NCI-H146 treated with DMSO at 0.1 percent for 48 hours (cell line): Measurements from ENCODE around the gene CLN6.
"Not testable (repeated sequence)": the region's sequence is repeated elsewhere in the genome, so short reads cannot be mapped to it uniquely, and the experiment has no call there.

Experiments
- DNase-seq: peaks from one replicate; lab custom pipeline; 2025; ENCODE audit not compliant: unreplicated experiment; lab: John Stamatoyannopoulos, UW

Gene CLN6

DNA sequence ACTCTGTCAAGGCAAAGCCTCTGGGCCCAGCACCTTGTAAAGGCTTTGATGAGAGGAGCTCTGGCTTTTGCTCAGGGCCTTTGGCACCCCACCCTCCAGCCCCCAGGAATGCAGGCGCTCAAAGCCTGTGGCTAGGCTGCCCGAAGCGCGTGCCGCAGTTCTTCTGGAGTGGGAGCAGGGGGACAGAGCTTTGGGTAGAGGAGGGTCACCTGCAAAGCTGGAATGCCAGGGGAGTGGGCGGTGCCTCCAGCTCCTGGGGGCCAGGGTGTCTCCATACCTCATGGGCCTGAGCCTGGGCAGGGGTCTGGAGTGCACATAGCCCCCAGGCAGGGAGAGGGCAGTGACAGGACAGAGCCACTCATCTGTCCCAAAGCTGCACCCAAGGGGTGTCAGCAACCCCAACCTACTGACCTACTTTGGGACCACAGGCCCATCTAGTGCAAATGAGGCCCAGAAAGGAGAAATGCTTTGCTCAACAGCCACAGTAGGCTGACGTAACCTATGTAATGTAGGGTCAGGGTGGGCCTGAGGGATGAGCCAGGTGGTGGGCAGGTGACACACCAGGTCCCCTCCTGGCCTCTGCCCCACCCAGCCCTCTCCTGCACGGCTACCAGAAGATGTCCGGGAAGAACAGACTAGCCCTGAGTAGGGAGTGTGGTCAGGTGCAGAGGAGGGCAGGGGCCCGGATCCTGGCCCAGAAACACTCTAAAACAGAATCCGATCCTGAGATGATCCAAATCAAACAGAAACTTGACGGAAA lies 22.2 kb downstream of the CLN6 start:
- no peak for DNase-seq

DNA sequence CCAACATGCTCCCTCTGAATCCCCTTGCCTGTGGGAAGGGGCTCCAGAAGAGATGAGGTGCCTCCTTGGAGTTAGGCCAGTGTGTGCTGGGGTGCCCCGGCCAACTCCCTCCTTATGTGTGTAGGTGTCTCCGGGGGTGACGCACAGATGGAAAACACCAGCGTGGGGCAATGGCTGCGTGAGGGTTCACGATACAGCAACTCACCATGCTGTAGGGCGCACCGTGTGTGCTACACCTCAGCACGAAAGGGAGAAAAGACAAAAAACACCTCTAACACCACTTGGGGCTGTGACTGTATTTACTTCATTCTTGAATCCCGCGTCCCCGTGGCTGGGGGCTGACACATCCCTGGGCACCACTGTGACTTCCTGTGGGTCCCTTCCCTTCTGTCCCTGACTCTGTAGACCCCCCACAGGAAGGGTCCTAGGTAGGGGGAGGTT lies 22.8 kb downstream of the CLN6 start:
- DNase-seq = no peak

DNA sequence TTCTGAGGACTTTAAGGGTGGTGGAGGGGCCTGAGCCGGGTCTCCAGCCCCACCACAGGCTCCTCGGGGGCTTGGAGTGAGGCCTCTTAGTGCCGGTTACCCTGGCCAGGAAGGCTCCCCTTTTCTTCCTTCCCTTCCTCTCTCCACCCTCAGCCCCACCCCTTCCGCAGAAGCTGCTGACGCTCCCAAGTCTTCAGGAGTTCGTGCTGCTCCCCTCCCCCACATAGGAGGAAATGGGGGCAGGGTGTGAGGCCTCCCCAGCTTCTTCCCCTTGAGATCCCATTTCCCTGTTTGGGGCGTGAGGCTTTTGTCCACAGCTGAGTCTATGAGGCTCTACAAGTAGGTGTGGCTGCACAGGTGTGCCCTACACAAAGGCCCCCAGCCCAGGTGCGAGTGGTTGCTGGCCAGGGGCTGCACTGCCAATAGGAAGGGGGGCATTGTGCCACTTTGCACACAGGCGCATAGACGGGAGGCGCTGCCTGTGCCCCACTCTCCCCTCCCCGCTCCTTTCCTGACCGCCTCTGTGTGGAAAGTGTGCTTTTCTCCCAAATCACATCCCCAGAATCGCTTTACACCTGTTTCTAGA lies 23.5 kb downstream of the CLN6 start:
- DNase-seq = no peak

DNA sequence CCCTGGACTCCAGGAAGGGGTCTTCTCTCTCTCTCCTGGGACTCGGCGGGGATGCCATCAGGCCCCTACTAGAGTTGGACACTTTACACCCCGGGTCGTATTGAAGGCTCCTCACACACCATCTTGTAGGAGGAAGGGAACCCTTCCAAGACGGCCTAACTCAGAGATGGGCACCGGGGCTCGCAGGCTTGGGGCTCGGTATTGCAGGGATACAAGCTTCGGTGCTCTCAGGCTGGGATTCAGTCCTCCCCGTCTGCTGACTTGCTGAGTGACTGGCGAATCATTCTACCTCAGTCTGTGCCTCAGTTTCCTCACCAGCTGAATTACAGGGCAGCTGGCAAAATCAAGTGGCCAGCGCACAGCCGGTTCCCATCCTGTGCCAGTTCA lies 24.0 kb downstream of the CLN6 start:
- DNase-seq = no peak

DNA sequence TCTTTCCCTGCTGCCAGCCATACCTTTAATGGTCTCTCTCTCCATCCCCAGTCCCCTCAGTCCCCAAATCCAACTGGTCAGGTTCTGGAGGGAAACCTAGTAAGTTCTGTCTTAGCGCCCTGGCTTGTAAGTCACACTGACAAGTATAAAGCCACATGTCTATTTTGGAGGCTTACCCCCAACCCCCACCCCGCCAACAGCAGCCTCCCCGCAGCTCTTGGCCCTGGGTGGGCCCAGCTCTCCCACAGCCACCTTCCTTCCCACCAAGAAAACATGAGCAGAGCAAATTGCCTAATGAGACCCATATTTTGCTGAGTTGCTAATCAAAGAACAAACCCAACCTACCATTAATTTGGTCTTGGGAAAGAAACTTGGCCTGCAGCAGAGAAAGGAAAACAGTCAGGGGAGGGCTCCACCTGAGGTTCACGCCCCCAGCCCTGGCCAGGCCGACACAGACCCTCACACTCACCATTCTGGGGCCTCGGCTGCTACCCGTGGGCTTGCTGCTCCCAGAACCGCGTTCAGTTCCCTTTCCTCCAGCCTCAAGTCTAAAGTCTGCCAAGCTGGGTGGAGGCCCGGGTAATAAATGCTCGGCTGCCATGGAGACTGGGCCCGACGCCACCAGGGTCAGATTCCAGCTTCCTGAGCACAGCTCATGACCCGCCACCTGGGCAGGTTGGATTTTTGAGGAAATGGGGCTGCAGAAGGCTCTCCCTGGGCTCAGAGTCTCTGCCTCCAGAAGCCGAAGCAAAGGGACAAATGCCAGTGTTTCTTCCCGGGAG lies 24.6 kb downstream of the CLN6 start, which contains the start of gene CALML4:
TSS of gene CALML4 (minus strand) at position 557 of the 782 bp plus-strand sequence. CDS start at position 472, 85 bp downstream.
- no peak for DNase-seq

DNA sequence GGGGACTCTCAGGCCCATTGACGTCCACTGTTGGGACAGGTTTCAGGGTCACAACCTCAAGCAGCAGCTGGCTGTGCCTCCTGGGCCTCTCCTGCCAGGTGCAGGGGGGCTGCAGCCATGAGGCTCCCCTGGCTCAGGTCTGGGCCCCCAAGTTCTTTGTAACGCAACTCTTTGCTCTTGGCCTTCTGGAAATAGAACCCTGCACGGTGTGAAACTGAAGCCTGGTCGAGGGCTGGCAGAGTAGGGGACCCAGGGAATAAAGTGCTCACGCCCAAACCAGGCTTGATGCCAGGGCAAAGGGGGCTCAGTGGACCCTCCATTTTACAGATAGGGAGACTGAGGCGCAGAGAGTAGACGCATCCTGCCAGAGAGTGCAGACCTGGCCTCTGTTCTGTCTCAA lies 25.2 kb downstream of the CLN6 start:
- DNase-seq = no peak

DNA sequence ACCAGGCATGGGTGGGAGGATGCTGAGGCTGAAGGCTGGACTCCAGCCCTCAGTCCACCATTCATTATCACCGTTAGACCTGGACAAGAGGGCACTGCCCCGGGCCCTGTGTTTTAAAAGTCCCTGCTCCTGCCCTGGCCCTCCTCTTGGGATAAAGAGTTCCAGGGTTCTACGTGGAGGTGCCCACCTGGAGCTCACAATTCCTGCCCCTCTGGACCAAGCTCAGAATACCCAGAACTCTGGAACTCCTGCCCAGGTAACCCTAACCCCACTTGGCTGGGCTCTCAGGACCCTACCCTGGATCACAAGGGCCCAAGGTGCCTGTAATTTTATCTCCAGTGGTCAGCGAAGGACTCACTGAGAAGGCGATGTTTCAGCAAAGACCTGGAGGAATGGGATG lies 25.6 kb downstream of the CLN6 start:
- DNase-seq = no peak

DNA sequence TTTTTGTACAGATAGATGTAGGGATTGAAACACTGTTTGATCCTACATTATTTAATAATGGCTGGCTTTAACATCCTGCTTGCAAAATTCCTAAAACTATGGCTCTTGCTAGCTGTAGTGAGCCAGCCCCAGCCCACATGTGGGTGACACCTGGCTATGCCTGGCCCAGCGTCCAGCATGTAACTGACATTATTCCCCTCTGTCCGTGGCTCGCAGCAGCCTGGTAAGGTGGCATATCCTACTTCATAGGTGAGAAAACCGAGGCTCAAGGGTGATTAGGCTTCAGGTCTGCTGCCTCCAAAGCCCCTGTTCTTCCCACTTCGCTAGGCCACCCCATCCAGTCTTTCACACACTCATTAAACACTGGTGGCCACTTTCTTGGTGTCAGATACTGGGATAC lies 26.0 kb downstream of the CLN6 start:
- DNase-seq = no peak

DNA sequence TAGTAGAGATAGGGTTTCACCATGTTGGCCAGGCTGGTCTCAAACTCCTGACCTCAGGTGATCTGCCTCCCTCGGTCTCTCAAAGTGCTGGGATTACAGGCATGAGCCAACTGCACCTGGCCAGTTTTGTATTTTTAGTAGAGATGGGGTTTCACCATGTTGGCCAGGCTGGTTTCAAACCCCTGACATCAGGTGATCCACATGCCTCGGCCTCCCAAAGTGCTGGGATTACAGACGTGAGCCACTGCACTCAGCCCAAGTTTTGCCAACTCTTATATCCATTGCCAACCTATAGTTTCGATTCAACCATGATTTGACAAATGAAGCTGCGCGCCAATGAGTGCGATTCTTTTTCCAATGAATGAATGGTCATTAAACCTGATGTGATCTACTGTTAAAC lies 26.5 kb downstream of the CLN6 start:
- DNase-seq = not testable (repeated sequence)

DNA sequence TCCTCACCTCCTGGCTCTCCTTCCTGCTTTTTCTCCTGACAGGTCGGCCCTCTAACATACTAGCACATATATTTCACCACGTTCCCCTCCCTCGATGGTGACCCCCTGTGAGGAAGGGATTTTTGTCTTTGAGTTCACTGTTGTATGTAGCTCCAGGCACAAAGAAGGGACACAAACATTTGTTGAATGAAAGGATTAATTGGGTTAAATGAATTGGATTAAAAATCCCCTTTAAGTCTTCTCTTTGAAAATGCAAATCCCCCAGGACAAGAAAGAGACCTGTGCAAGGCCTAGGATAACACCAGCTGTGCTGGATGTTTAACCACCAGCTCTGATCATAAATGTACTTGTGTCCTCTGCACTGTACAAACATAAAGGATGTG lies 27.7 kb downstream of the CLN6 start:
- no peak for DNase-seq

DNA sequence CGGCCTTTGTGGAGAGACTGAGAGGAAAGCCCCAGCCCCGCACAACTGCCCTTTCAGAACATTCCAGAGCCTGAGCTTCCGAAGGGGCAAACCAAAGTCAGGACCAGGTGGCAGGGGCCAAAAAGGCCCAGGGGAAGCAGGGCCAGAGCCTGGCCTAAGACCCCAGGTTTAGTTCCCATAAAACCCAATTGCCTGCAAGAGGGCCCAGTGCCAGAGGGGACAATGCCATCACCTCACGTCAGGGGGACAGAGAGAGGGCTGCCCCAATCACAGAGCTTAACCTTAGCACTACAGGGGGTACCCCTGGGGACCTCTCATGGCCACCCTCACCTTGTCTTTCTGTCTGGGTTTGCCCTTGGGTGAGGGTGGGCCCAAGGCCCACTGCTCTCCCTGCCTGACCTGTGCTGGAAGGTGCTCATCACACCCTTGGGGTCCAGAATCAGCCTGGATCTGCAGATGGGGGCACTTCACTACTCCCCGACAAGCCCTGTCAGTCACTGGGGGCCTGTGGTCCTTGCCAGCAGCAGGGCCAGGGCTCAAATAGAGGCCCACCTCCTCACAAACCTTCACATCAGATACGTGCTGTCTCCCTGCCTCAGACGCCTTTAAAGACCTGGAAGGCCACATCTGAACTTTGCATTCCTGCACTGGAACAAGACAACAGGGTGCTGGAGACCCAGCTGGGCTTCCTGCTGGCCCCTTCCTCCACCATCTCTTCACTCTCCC lies 28.2 kb downstream of the CLN6 start:
- no peak for DNase-seq

DNA sequence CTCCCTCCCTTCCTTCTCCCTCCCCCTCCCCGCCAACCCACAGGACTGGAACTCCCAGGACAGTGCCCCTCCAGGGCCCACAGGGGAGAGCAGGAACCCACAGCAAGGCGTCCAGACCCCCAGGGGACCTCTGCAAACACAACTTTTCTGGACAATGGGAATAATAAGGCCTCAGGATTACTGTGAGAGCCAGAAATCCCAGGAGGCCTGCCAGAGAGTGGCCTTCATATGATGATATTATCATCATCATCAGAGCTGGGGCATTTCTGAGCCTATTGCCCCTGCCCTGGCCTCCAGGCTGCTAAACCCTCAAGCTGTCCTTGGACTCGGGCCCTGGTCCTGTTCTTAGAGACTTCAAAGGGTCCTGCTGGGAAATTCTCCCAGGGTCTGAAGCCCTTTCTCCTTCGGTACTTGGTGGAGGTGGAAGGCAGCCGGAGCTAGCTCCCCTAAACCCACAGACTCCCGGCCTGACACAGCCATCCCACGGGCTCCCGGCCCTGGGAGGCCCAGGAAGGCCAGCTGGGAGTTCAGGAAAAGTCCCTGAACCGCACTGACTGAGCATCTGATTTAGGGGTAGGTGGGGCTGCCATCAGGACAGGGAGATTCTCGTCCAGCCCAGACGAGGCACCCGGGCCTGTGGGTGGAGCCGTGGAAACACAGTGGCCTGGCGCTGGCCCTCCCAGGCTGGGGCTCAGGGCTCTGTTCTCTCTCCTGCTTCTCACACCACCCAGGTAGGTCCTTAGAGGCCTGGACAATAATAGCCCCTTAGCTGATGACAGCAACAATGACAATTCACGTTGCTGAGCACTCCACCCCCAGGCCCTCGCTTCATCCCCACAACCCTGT lies 29.3 kb downstream of the CLN6 start:
- no peak for DNase-seq

DNA sequence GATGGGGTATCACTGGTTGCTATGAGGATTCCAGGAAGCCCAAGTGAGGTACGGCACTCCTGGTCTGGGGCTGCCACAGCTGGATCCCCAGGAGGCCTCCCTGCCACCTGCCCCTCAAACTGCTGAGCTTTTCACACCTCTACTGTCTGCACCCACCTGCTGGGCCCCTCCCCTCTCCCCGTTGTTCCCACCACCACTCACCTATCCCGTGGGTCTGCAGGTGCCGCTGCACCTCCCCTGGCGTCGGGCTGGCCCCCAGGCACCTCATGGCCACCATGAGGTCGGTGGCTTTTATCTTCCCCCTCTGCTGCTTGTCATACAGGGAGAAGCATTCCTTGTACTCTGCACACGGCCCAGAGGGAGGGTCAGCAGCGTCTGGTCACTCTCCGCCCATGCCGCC lies 30.2 kb downstream of the CLN6 start:
- no peak for DNase-seq

DNA sequence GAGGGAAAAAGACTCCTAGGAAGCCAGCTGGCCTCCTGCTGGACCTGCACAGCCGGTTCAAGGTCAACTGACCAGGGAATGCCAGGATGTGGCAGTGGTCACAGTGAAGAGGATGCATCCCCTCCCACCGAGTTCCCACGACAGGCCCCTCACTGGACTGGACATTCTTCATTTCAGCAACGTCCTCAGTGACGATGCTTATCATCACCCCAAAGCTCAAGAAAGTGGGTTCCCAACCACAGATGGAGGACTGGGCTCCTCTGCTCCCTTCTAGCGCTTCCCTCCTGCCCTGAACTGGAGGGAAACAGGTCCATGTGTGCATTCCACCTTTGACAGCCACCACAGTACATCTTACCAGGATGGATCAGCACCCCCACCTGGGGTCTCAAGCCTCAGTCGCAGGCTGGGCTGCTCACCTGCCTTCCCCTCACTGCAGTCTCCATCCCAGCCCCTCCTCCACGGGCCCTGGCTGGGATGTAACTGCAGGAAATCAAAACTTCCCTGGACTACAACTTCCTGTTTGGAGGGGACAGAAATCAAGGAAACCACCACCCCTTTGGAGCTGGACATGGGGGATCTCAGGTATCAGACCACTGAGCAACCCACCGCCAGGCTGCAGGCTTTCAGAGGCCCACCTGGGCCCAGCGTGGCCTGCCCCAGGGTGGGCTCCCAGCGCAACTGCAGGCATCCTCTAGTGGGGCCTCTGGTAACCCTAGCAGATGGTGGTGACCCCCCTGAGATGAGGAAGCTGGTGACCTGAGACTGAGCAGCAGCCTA lies 31.7 kb downstream of the CLN6 start:
- DNase-seq = no peak

DNA sequence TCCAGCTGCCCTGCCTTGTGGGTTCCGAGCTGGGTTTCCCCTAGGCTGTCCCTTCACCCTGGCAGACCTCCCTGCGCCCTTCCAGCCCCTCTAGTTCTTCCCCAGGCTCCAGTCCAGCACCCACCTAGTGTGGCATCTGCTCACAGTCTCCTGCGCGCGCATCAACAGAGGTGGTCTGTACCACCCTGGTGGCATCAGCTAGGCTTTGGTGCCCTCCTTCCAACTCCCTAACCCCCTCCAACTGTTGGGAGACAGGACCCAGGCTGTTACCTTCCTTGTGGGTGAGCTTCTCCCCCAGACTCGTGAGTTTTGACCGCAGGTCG lies 32.4 kb downstream of the CLN6 start:
- DNase-seq = no peak

DNA sequence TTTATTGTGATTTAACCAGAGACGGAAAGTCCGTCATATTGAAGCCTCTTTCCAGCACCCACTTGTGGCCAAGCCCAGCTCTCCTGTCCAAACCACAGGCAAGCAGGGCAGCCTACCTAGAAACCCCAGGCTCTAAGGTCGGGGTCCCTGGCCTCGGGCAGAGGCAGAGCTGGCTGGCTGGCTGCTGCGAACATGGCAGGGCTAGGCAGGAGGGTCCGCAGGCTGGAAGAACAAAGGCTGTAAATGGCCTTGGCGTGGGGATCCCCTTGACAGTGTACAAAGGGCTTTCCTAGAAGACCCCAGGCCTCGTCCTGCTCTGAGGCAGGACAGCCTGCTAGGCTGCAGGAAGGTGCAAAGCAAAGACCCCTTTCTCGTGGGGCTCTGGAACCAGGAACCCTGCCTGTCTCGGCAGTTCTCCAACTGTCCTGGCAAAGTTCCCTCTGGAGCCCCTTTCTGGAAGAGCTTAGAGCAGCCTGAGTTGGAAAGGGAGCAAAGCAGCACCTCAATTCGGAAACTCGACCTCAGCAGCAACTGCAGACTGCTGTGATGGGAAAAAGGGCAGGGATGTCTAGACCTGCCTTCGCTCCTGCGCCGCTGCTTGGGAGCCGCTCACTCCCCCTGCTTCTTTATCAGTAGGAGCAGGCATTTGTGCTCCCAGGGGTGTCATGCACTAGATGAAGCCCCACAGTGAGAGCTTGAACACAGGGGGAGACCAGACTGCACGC lies 32.9 kb downstream of the CLN6 start:
- no peak for DNase-seq

DNA sequence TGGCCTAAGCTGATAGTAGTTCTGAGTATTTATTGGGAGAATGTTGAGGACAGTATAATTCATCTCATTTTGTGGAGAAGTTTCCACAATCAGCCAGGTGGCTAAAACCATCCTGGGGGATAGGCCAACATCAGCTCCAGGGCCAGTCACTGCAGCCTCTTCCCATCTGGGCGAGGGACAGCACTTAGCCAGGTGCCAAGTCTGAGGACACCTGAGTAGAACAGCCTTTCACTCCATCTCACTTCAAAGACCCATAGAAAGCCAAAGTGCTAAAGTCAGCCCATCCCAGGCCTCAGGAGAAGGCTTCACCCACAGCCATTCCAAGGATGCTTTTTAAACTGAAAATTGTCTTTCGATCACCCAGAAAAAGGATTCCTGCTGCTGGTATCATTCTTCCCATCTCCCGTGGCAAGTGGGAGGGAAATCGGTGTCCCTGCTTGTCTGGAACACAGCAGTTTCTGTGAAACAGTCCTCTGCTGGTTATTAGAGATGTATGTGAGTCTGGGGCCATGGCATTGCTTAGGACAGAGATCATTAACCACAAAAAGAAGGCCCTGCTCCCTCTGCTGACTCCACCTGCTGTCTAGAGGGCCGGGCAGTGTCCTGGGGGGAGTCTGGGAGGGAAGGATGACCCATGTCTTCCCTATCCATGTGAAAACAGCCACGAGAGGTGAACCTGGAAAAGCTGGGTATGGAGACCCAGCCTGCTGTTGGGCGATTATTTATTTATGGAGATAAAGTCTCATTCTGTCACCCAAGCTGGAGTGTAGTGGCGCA lies 34.0 kb downstream of the CLN6 start:
- DNase-seq = no peak

DNA sequence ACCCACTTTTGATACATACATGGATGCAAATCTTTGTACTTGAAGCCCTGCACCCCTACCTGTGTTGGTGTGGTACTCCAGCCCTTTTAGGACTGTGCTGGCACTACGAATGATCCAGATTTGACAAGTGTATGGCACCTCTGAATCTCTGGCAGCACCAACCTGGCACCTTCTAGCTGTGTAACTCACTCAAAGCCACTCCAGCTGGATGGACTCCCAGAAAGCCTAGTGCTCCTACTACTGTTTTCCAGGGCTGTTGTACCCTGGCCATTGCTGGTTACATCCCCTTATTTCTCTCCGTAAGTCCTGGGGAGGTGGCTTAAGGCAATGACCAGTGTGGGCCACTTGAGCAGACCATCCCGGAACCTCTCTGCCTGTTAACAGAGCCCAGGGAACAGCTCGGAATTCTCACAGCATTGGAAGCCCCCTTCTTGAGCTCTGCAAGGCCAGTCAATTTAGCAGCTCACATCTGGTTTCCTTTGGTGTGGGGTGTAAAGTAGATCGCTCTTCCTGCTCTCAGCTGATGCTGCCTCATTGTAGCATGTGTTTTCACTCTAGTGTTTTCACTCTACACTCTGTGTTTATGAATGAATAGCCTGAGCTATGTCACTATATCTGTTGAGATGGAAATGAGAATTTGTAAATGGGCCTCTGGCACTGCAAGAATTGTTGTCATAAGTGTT lies 36.6 kb downstream of the CLN6 start:
- DNase-seq = no peak
